Progenitor cell of endocrine pancreas (in vitro differentiated cells): Measurements from ENCODE around the gene SIAE. TPM values are rescaled to one million over a fixed set of nuclear protein-coding genes. Genes with fewer than 3 reads are reported as not detected.

Experiments
- DNase-seq: peaks from one replicate; pipeline ENCODE4 v3.0.0; 2021; ENCODE audit warnings: low spot score; ENCODE audit not compliant: unreplicated experiment
- H3K27ac Mint-ChIP-seq: 2 replicates; pipeline ENCODE4 v1.8.0; 2021; ENCODE audit warnings: mild to moderate bottlenecking, moderate library complexity, mixed read lengths
- H3K27me3 Mint-ChIP-seq: 2 replicates; pipeline ENCODE4 v1.8.0; 2021; ENCODE audit warnings: mixed read lengths
- H3K36me3 Mint-ChIP-seq: 2 replicates; pipeline ENCODE4 v1.8.0; 2022; ENCODE audit warnings: mixed read lengths; ENCODE audit not compliant: insufficient read depth
- H3K4me1 Mint-ChIP-seq: 2 replicates; pipeline ENCODE4 v1.8.0; 2021; ENCODE audit warnings: low read depth, mixed read lengths
- H3K4me3 Mint-ChIP-seq: 2 replicates; pipeline ENCODE4 v1.8.0; 2021; ENCODE audit warnings: low read depth, mild to moderate bottlenecking, moderate library complexity, mixed read lengths
- H3K9me3 Mint-ChIP-seq: 2 replicates; pipeline ENCODE4 v1.8.0; 2021; ENCODE audit warnings: low read depth, mixed read lengths
- total RNA-seq: library from RNA; stranded (reverse); gene quantifications from 2 replicates; pipeline ENCODE4 v1.2.1, GENCODE V29; 2021
- TF ChIP-seq, protein P1 (sequence below): fragments of 200-600 bp; sonication (generic); IDR thresholded peaks from one replicate; pipeline ENCODE4 v1.5.0; 2021; ENCODE audit warnings: antibody characterized with exemption, mild to moderate bottlenecking; ENCODE audit not compliant: unreplicated experiment

Gene SIAE
- total RNA-seq, 1 donor from 2014 or later: 8.7 TPM

DNA sequence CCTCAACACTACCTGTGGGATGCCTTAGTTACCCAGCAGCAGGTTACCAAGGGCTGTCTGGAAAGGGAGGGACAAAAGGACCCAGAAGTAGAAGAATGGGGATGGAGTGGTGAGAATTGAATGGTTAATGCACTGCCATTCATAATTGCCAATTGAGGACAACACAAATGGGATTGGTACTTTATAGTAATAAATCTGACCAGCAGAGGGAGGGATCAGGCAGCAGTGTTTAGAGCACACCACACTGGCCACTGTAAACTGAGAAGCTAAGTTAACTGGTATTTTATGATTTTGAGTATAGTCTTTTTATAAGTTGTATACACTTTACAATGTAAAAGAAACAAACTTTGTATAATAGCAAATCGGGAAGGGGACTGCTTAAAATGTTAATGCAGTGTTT, 40.2 kb downstream of the SIAE start:
- Mint-ChIP-seq H3K27ac (no peak overlapping the region), H3K4me1 (peaks cover 2% of the 10 kb centered on the region), H3K4me3 (no peak overlapping the region), H3K9me3 (no peaks in the 10 kb centered on the region), H3K36me3 (peaks cover 34% of the 10 kb centered on the region), H3K27me3 (no peaks in the 10 kb centered on the region)
- TF ChIP-seq, protein P1, sequence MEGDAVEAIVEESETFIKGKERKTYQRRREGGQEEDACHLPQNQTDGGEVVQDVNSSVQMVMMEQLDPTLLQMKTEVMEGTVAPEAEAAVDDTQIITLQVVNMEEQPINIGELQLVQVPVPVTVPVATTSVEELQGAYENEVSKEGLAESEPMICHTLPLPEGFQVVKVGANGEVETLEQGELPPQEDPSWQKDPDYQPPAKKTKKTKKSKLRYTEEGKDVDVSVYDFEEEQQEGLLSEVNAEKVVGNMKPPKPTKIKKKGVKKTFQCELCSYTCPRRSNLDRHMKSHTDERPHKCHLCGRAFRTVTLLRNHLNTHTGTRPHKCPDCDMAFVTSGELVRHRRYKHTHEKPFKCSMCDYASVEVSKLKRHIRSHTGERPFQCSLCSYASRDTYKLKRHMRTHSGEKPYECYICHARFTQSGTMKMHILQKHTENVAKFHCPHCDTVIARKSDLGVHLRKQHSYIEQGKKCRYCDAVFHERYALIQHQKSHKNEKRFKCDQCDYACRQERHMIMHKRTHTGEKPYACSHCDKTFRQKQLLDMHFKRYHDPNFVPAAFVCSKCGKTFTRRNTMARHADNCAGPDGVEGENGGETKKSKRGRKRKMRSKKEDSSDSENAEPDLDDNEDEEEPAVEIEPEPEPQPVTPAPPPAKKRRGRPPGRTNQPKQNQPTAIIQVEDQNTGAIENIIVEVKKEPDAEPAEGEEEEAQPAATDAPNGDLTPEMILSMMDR: peak; percentile 24
- DNase-seq: no peak

DNA sequence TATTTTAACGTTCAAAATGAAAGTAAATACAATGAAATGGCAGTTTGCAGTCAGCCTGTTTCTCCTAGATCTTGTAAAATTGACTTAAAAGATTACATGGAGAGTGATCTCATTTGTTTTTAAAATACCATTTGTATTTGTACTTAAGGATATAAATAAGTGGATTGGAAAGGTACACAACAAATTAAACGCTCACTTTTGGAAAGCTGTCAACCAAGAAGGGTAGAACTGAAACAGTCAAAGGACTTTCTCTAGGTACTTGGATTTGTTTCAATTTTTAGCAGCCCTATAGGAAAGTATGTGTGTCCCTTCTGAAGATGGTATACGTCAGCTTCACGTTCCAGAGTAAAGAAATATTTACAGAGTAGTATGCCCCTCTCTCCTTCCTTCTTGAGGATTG, 43.6 kb downstream of the SIAE start:
- no peaks in the 10 kb centered on the region for H3K27me3 Mint-ChIP-seq
- peaks cover 34% of the 10 kb centered on the region for H3K36me3 Mint-ChIP-seq
- no peaks in the 10 kb centered on the region for H3K9me3 Mint-ChIP-seq
- H3K4me1 Mint-ChIP-seq: peaks cover 2% of the 10 kb centered on the region
- DNase-seq: no peak
- TF ChIP-seq, protein P1: no peak
- H3K27ac Mint-ChIP-seq: no peak overlapping the region
- no peak overlapping the region for H3K4me3 Mint-ChIP-seq

DNA sequence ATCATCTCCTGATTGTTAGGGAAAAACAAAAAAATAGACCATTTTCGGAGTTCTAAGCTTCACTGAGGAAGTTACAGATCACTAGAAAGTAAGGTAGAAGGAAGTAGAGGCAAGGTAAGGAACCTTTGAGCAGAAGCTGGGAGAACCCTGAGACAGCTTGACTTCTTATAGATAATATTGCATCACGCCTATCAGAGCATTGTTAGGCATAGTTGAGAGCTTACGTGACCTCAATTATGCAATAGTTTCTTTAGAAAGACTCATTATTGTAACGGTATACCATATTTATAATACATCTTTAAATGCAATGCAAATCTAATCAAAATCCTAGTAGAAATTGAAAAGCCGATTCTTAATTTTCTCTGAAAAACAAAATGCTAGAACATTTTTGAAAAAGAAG, 46.0 kb downstream of the SIAE start:
- Mint-ChIP-seq H3K36me3 (peaks cover 27% of the 10 kb centered on the region), H3K9me3 (no peaks in the 10 kb centered on the region), H3K27ac (no peak overlapping the region), H3K4me3 (no peak overlapping the region), H3K4me1 (peaks cover 14% of the 10 kb centered on the region), H3K27me3 (no peaks in the 10 kb centered on the region)
- TF ChIP-seq, protein P1: no peak
- DNase-seq: no peak

DNA sequence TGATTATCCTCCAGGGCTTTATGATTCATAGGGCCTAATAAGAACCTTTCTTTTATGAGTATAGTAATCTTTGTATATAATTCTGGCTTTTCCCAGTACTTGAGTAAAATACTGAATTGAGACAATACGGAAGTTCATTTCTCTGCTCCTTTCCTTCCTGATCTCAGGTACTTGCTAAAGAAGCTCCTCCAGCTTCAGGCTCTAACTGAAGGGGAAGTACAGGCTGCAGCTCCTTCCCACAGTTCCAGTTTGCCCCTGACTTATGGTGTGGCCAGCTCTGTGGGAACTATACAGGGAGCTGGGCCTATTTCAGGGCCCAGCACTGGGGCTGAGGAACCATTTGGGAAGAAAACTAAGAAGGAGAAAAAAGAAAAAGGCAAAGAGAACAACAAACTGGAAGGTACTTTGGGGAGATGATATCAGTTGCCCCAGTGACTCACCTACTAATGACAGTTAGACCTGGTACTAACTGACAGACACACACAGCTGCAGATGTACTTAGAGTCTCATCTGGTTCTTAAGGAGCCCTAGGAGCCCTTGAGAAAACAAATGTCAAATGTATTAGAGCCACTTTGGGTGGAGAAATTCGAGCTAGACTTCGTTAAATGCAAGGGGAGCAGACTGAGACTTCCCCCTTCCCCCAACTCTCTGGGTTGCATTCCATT, 47.9 kb downstream of the SIAE start:
- TF ChIP-seq, protein P1: no peak
- no peaks in the 10 kb centered on the region for H3K9me3 Mint-ChIP-seq
- H3K27me3 Mint-ChIP-seq: no peaks in the 10 kb centered on the region
- H3K36me3 Mint-ChIP-seq: peaks cover 13% of the 10 kb centered on the region
- peaks cover 24% of the 10 kb centered on the region for H3K4me1 Mint-ChIP-seq
- no peak overlapping the region for H3K4me3 Mint-ChIP-seq
- no peak for DNase-seq
- H3K27ac Mint-ChIP-seq: no peak overlapping the region

DNA sequence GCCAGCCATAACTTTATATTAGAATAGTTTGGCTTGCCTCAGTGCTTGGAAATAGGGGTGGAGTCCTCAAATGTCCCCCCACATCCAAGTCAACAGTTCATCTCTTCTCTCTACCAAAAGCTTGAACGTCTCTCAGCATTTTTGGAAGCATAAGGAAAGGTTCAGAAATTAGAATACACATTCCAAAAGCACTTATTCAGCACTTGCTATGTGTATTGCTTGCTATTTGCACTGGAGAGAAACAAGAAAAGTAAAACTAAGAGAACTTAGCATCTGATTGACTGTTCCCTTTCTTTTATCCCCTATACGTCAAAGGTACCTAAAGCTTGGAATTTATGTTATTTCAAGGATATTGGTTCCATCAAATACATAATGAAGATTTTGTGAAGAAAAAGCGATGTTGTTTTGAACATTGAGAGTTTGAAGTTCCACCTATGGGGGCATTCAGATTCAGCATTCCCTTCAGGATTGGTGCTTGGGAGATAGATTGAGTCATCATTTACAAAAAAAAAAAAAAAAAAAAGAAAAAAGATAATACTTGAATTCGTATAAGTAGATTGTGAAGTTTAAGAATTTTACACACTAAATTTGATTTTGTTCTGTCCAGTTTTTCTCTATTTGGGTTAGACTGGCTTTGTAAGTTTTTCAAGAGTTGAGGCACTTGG, 49.5 kb downstream of the SIAE start:
- H3K4me3 Mint-ChIP-seq: peak overlapping the region; percentile 91
- TF ChIP-seq, protein P1: no peak
- H3K9me3 Mint-ChIP-seq: no peaks in the 10 kb centered on the region
- DNase-seq: no peak
- H3K27ac Mint-ChIP-seq: peak overlapping the region; percentile 97
- H3K27me3 Mint-ChIP-seq: no peaks in the 10 kb centered on the region
- H3K4me1 Mint-ChIP-seq: peaks cover 27% of the 10 kb centered on the region
- H3K36me3 Mint-ChIP-seq: peaks cover 11% of the 10 kb centered on the region
